ENCODE data around the gene GRXCR1. TPM values are rescaled to one million over a fixed set of nuclear protein-coding genes. Genes with fewer than 3 reads are reported as not detected.

The GRXCR1 gene
- total RNA-seq, 1 donor from 2014 or later = not detected

- H3K4me3 Mint-ChIP-seq = no peak overlapping the region
- POLR2A ChIA-PET = no interaction called here
- DNase-seq (no peak), ATAC-seq (ENCODE audit: low read depth) (no peak)
- CTCF ChIA-PET = no interaction called here
- TF ChIP-seq CTCF (IDR thresholded peaks at IDR 0.05) = no peak
- H3K4me1 Mint-ChIP-seq = no peaks in the 10 kb centered on the region
- no peak overlapping the region for H3K27ac Mint-ChIP-seq
- H3K27me3 Mint-ChIP-seq = no peaks in the 10 kb centered on the region
- no peaks in the 10 kb centered on the region for H3K36me3 Mint-ChIP-seq (ENCODE audit: low read depth)
- intact Hi-C loops (cut with micrococcal nuclease) = no loop called here
- no peaks in the 10 kb centered on the region for H3K9me3 Mint-ChIP-seq
These were observed 30.9 kb downstream of the GRXCR1 start for GRCh38 chr4:42923431-42923830.

GRCh38 chr4:42925921-42926320 lies 33.4 kb downstream of the GRXCR1 start:
- H3K27ac Mint-ChIP-seq = no peak overlapping the region
- no peaks in the 10 kb centered on the region for H3K36me3 Mint-ChIP-seq (ENCODE audit: low read depth)
- H3K9me3 Mint-ChIP-seq = no peaks in the 10 kb centered on the region
- H3K4me3 Mint-ChIP-seq = no peak overlapping the region
- ChIA-PET CTCF (no interaction called here), POLR2A (no interaction called here)
- no peak for ATAC-seq (ENCODE audit: low read depth)
- TF ChIP-seq CTCF (IDR thresholded peaks at IDR 0.05) = no peak
- H3K4me1 Mint-ChIP-seq = no peaks in the 10 kb centered on the region
- no peaks in the 10 kb centered on the region for H3K27me3 Mint-ChIP-seq
- intact Hi-C loops (cut with micrococcal nuclease) = no loop called here
- DNase-seq = no peak

- no peak for TF ChIP-seq CTCF (IDR thresholded peaks at IDR 0.05)
- no peak overlapping the region for H3K4me3 Mint-ChIP-seq
- CTCF ChIA-PET = no interaction called here
- H3K4me1 Mint-ChIP-seq = no peaks in the 10 kb centered on the region
- POLR2A ChIA-PET = no interaction called here
- H3K27ac Mint-ChIP-seq = no peak overlapping the region
- ATAC-seq (ENCODE audit: low read depth) = no peak
- H3K9me3 Mint-ChIP-seq = no peaks in the 10 kb centered on the region
- H3K27me3 Mint-ChIP-seq = no peaks in the 10 kb centered on the region
- H3K36me3 Mint-ChIP-seq (ENCODE audit: low read depth) = no peaks in the 10 kb centered on the region
- no peak for DNase-seq
- intact Hi-C loops (cut with micrococcal nuclease) = no loop called here
These were observed 35.4 kb downstream of the GRXCR1 start for GRCh38 chr4:42927946-42928345.

GRCh38 chr4:42928582-42928981 lies 36.1 kb downstream of the GRXCR1 start:
- Mint-ChIP-seq H3K36me3 (ENCODE audit: low read depth) (no peaks in the 10 kb centered on the region), H3K27me3 (no peaks in the 10 kb centered on the region), H3K9me3 (no peaks in the 10 kb centered on the region), H3K4me1 (no peaks in the 10 kb centered on the region), H3K4me3 (no peak overlapping the region), H3K27ac (no peak overlapping the region)
- ChIA-PET CTCF (no interaction called here), POLR2A (no interaction called here)
- no peak for ATAC-seq (ENCODE audit: low read depth)
- intact Hi-C loops (cut with micrococcal nuclease) = no loop called here
- no peak for TF ChIP-seq CTCF (IDR thresholded peaks at IDR 0.05)
- DNase-seq = no peak

- no peak for TF ChIP-seq CTCF (IDR thresholded peaks at IDR 0.05)
- Mint-ChIP-seq H3K27ac (no peak overlapping the region), H3K4me3 (no peak overlapping the region), H3K36me3 (ENCODE audit: low read depth) (no peaks in the 10 kb centered on the region), H3K4me1 (no peaks in the 10 kb centered on the region), H3K27me3 (peaks cover 2% of the 10 kb centered on the region), H3K9me3 (peaks cover 2% of the 10 kb centered on the region)
- intact Hi-C loops (cut with micrococcal nuclease) = no loop called here
- DNase-seq (no peak), ATAC-seq (ENCODE audit: low read depth) (no peak)
- POLR2A ChIA-PET = no interaction called here
- CTCF ChIA-PET = no interaction called here
These were observed 49.7 kb downstream of the GRXCR1 start for GRCh38 chr4:42942216-42942615.
